K562 (cell line): Measurements from ENCODE around the gene ZNF860. TPM values are rescaled to one million over a fixed set of nuclear protein-coding genes. Genes with fewer than 3 reads are reported as not detected.
A peak's percentile ranks its signal among the peaks of the same experiment; 100 is the strongest.

Experiments used
- C11orf30 ChIP-seq: fragments of 450-650 bp; IDR thresholded peaks from 2 replicates; pipeline ENCODE4 v1.6.1; 2016; ENCODE audit warnings: low read depth, mild to moderate bottlenecking
- ETS2 ChIP-seq: IDR thresholded peaks from 2 replicates; pipeline ENCODE4 v1.6.1; 2016; ENCODE audit warnings: borderline replicate concordance, missing genetic modification characterization, mild to moderate bottlenecking, moderate library complexity, missing compliant biosample characterization; ENCODE audit not compliant: poor library complexity, severe bottlenecking
- HOMEZ ChIP-seq: fragments of 250-450 bp; sonication (Bioruptor Pico); IDR thresholded peaks from 2 replicates; pipeline ENCODE4 v1.4.0; 2020; ENCODE audit warnings: mild to moderate bottlenecking, moderate library complexity
- ID3 ChIP-seq, 2 experiments: fragments of 250-450 bp in 1 of 2; fragments of 450-650 bp in 1 of 2; sonication (Bioruptor Pico) in 1 of 2; IDR thresholded peaks; 2 replicates each; pipeline versions ENCODE4 v1.6.1 to v1.8.0; 2016 to 2021; ENCODE audit warnings: mild to moderate bottlenecking in 2 of 2, moderate library complexity in 2 of 2, missing compliant biosample characterization in 1 of 2, missing genetic modification characterization in 1 of 2
- MAFF ChIP-seq: IDR thresholded peaks from 2 replicates; pipeline ENCODE4 v1.6.1; 2012; ENCODE audit warnings: low read length, improper control_type of control experiment
- MAFG ChIP-seq: fragments of 450-650 bp; conservative IDR thresholded peaks from 2 replicates; pipeline ENCODE4 v1.6.1; 2016; ENCODE audit warnings: missing genetic modification characterization, missing compliant biosample characterization
- MAFK ChIP-seq: IDR thresholded peaks from 2 replicates; pipeline ENCODE4 v1.6.1; 2011; ENCODE audit warnings: low read length, improper control_type of control experiment
- MBD1 ChIP-seq: fragments of 250-450 bp; sonication (Bioruptor Pico); IDR thresholded peaks from 2 replicates; pipeline ENCODE4 v1.8.0; 2022; ENCODE audit warnings: inconsistent platforms
- MEIS2 ChIP-seq: fragments of 450-650 bp; IDR thresholded peaks from 2 replicates; pipeline ENCODE4 v1.6.1; 2014; ENCODE audit warnings: mild to moderate bottlenecking; ENCODE audit not compliant: partially characterized antibody
- PYGO2 ChIP-seq: fragments of 450-650 bp; IDR thresholded peaks from 2 replicates; pipeline ENCODE4 v1.6.1; 2016; ENCODE audit warnings: mild to moderate bottlenecking, missing genetic modification characterization, moderate library complexity, missing compliant biosample characterization
- RERE ChIP-seq: sonication (generic); formaldehyde crosslinking; IDR thresholded peaks from 2 replicates; pipeline ENCODE4 v1.8.0; 2023; ENCODE audit warnings: missing genetic modification reagents, mild to moderate bottlenecking, borderline replicate concordance
- ZBED1 ChIP-seq: IDR thresholded peaks from 2 replicates; pipeline ENCODE4 v1.6.1; 2014
- ZNF184 ChIP-seq: sonication (generic); formaldehyde crosslinking; IDR thresholded peaks from 2 replicates; pipeline ENCODE4 v1.5.0; 2020; ENCODE audit warnings: missing genetic modification reagents
- ZNF316 ChIP-seq: fragments of 450-650 bp; IDR thresholded peaks from 2 replicates; pipeline ENCODE4 v1.6.1; 2016
- ZNF408 ChIP-seq: fragments of 250-450 bp; sonication (Bioruptor Pico); IDR thresholded peaks from 2 replicates; pipeline ENCODE4 v1.4.0; 2020; ENCODE audit warnings: low read depth, mild to moderate bottlenecking, moderate library complexity
- ZNF436 ChIP-seq: fragments of 250-450, 450-650 bp; sonication (Bioruptor Pico); formaldehyde crosslinking; IDR thresholded peaks from 2 replicates; pipeline ENCODE4 v1.7.0; 2020; ENCODE audit warnings: mild to moderate bottlenecking
- polyA plus RNA-seq, 8 experiments: library from polyadenylated mRNA; depleted of rRNA in 4 of 8; stranded (reverse) in 5 of 8; unstranded in 3 of 8; fragments of >200 nt; fragmentation: Nextera tagmentation in 2 of 8; fragmentation: Illumina TruSeq in 1 of 8; extraction: Ambion mirVana in 2 of 8; extraction: Trizol in 1 of 8; gene quantifications; 2 replicates each; pipeline versions ENCODE4 v1.2.1 to v1.2.3, GENCODE V29; 2011 to 2014; ENCODE audit warnings: inconsistent platforms in 1 of 8, missing spikeins in 1 of 8
- total RNA-seq, 7 experiments: library from RNA; depleted of rRNA in 6 of 7; stranded (reverse); fragments of >200 nt in 6 of 7; fragmentation: Illumina TruSeq in 2 of 7; extraction: Trizol in 2 of 7; gene quantifications; 2 replicates each; pipeline versions ENCODE4 v1.2.1 to v1.2.3, GENCODE V29; 2011 to 2021; ENCODE audit warnings: low replicate concordance in 1 of 7
- TF ChIP-seq, protein P1 (sequence below): fragments of 450-650 bp; formaldehyde crosslinking; IDR thresholded peaks from 2 replicates; pipeline ENCODE4 v1.4.0; 2020; ENCODE audit warnings: mild to moderate bottlenecking, moderate library complexity

The ZNF860 gene
- total and polyA plus RNA-seq, 9 of the 15 experiments (the other 6 are each of a cell fraction or from before 2014, with no cell fraction given), result not detected

- no peak for TF ChIP-seq MBD1 (CRISPR knock-in tag)
- TF ChIP-seq ZNF184, result no peak
- TF ChIP-seq ID3 (CRISPR knock-in tag; IDR thresholded peaks at IDR 0.05), result no peak
- no peak for TF ChIP-seq ID3 (tag; IDR thresholded peaks at IDR 0.05)
- TF ChIP-seq MAFK, result peak; percentile 20; the same call in 1 of the 2 replicates
- TF ChIP-seq ZNF436 (CRISPR knock-in tag), result no peak
- no peak for TF ChIP-seq RERE
- TF ChIP-seq HOMEZ (CRISPR knock-in tag), result no peak
- peak; percentile 43; the same call in 1 of the 2 replicates for TF ChIP-seq C11orf30
- TF ChIP-seq ETS2 (tag), result no peak
- TF ChIP-seq ZBED1, result no peak
- TF ChIP-seq MEIS2, result no peak
- no peak for TF ChIP-seq PYGO2 (tag)
- no peak for TF ChIP-seq ZNF408 (CRISPR knock-in tag)
- peak; percentile 30; the same call in 1 of the 2 replicates for TF ChIP-seq MAFF
- TF ChIP-seq ZNF316, result peak; percentile 80
- TF ChIP-seq, protein P1, sequence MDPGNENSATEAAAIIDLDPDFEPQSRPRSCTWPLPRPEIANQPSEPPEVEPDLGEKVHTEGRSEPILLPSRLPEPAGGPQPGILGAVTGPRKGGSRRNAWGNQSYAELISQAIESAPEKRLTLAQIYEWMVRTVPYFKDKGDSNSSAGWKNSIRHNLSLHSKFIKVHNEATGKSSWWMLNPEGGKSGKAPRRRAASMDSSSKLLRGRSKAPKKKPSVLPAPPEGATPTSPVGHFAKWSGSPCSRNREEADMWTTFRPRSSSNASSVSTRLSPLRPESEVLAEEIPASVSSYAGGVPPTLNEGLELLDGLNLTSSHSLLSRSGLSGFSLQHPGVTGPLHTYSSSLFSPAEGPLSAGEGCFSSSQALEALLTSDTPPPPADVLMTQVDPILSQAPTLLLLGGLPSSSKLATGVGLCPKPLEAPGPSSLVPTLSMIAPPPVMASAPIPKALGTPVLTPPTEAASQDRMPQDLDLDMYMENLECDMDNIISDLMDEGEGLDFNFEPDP (CRISPR knock-in tag), result no peak
- peak; percentile 42; the same call in 1 of the 2 replicates for TF ChIP-seq MAFG (tag)
Measured at GRCh38 chr3:31993843-31994242, 12.3 kb downstream of the ZNF860 start (continued).
